IMR-90 (cell line): ENCODE results near the gene RFTN1. TPM values are rescaled to one million over a fixed set of nuclear protein-coding genes. Genes with fewer than 3 reads are reported as not detected.

Experiments used
- ATAC-seq: fragments of 200-7000 bp; cut with Tn5 transposase; 2 replicates; pipeline ENCODE4 v1.9.1; 2020; ENCODE audit warnings: low read depth, mild to moderate bottlenecking, moderate library complexity
- BruUV-seq: library from RNA; stranded (reverse); fragments of 400-500 nt; replicated peaks from 2 replicates; lab custom pipeline; 2021; lab: Mats Ljungman, UMichigan
- CTCF ChIA-PET: fragments of 300-600 bp; formaldehyde crosslinking; extraction: SDS; loops from one replicate; lab custom pipeline; 2021; ENCODE audit warnings: antibody characterized with exemption; lab: Yijun Ruan, JAX
- POLR2A ChIA-PET: fragments of 300-600 bp; sonication (Branson Sonifier 250); formaldehyde crosslinking; loops from one replicate; lab custom pipeline; 2022; ENCODE audit warnings: antibody characterized with exemption; ENCODE audit not compliant: unreplicated experiment; lab: Charles Lee
- DNase-seq: peaks from one replicate; pipeline ENCODE4 v3.0.0; 2013
- H2AFZ ChIP-seq: replicated peaks from 2 replicates; pipeline ENCODE3; 2013; ENCODE audit warnings: low read length, mild to moderate bottlenecking; ENCODE audit not compliant: poor library complexity
- H2AK5ac ChIP-seq: 2 replicates; pipeline ENCODE4 v1.6.1; 2013; ENCODE audit warnings: low read depth, low read length, inconsistent platforms
- H2AK9ac ChIP-seq: replicated peaks from 2 replicates; pipeline ENCODE3; 2013; ENCODE audit warnings: mild to moderate bottlenecking, low read depth, low read length, moderate library complexity; ENCODE audit not compliant: poor library complexity
- H2BK120ac ChIP-seq: 2 replicates; pipeline ENCODE4 v1.6.1; 2013; ENCODE audit warnings: low read depth, low read length, inconsistent platforms
- H2BK15ac ChIP-seq: 3 replicates; pipeline ENCODE4 v1.6.1; 2013; ENCODE audit warnings: low read depth, low read length, inconsistent platforms
- H2BK20ac ChIP-seq: 2 replicates; pipeline ENCODE4 v1.6.1; 2013; ENCODE audit warnings: low read depth, mild to moderate bottlenecking, inconsistent platforms, low read length, moderate library complexity
- H2BK5ac ChIP-seq: 2 replicates; pipeline ENCODE4 v1.6.1; 2013; ENCODE audit warnings: mild to moderate bottlenecking, low read depth, low read length, inconsistent platforms; ENCODE audit not compliant: poor library complexity, severe bottlenecking
- H3K14ac ChIP-seq: replicated peaks from 2 replicates; pipeline ENCODE4 v1.6.1; 2013; ENCODE audit warnings: low read depth, low read length, inconsistent platforms
- H3K18ac ChIP-seq: 2 replicates; pipeline ENCODE4 v1.6.1; 2013; ENCODE audit warnings: low read depth, low read length, control low read depth
- H3K23ac ChIP-seq: 2 replicates; pipeline ENCODE4 v1.6.1; 2013; ENCODE audit warnings: low read depth, low read length, inconsistent platforms
- H3K27ac ChIP-seq: 2 replicates; pipeline ENCODE4 v1.5.1; 2013; ENCODE audit warnings: mild to moderate bottlenecking, control low read depth, low read length; ENCODE audit not compliant: insufficient read depth
- H3K27me3 ChIP-seq: 2 replicates; pipeline ENCODE4 v1.6.1; 2013; ENCODE audit warnings: low read length; ENCODE audit not compliant: control insufficient read depth, insufficient read depth
- H3K36me3 ChIP-seq: 2 replicates; pipeline ENCODE4 v1.6.1; 2013; ENCODE audit warnings: low read length, mixed read lengths; ENCODE audit not compliant: control insufficient read depth, insufficient read depth
- H3K4ac ChIP-seq: 2 replicates; pipeline ENCODE4 v1.6.1; 2013; ENCODE audit warnings: low read depth, low read length, inconsistent platforms
- H3K4me1 ChIP-seq: 2 replicates; pipeline ENCODE4 v1.6.1; 2013; ENCODE audit warnings: low read length, mixed read lengths; ENCODE audit not compliant: control insufficient read depth, insufficient read depth
- H3K4me2 ChIP-seq: 2 replicates; pipeline ENCODE4 v1.6.1; 2013; ENCODE audit warnings: low read depth, mild to moderate bottlenecking, control low read depth, low read length, moderate library complexity
- H3K4me3 ChIP-seq: 2 replicates; pipeline ENCODE4 v1.5.1; 2013; ENCODE audit warnings: low read depth, mild to moderate bottlenecking, control low read depth, low read length, moderate library complexity; ENCODE audit not compliant: insufficient read depth
- H3K56ac ChIP-seq: 2 replicates; pipeline ENCODE4 v1.6.1; 2013; ENCODE audit warnings: low read length, inconsistent platforms; ENCODE audit not compliant: insufficient read depth; ENCODE audit errors: extremely low read depth
- H3K79me1 ChIP-seq, 2 experiments: 2 replicates each; pipeline ENCODE4 v1.6.1; 2013; ENCODE audit warnings: low read length in 2 of 2, inconsistent platforms in 1 of 2, low read depth in 1 of 2
- H3K9ac ChIP-seq: 2 replicates; pipeline ENCODE4 v1.6.1; 2013; ENCODE audit warnings: low read depth, low read length, control low read depth
- H3K9me1 ChIP-seq: 2 replicates; pipeline ENCODE4 v1.6.1; 2013; ENCODE audit warnings: low read length, inconsistent platforms; ENCODE audit not compliant: insufficient read depth
- H3K9me3 ChIP-seq: 2 replicates; pipeline ENCODE4 v1.6.1; 2013; ENCODE audit warnings: low read length; ENCODE audit not compliant: control insufficient read depth, insufficient read depth
- H4K20me1 ChIP-seq: 2 replicates; pipeline ENCODE4 v1.6.1; 2013; ENCODE audit warnings: low read length, inconsistent platforms; ENCODE audit not compliant: insufficient read depth
- H4K5ac ChIP-seq: 2 replicates; pipeline ENCODE4 v1.6.1; 2013; ENCODE audit warnings: mild to moderate bottlenecking, low read depth, low read length, control low read depth
- H4K8ac ChIP-seq, 2 experiments: 2 replicates each; pipeline ENCODE4 v1.6.1; 2013; ENCODE audit warnings: low read depth in 2 of 2, low read length in 2 of 2, control low read depth in 1 of 2, inconsistent platforms in 1 of 2
- H4K91ac ChIP-seq: 2 replicates; pipeline ENCODE4 v1.6.1; 2013; ENCODE audit warnings: low read depth, low read length, inconsistent platforms; ENCODE audit not compliant: insufficient read depth
- BHLHE40 ChIP-seq: fragments of 150-350 bp; IDR thresholded peaks from 2 replicates; pipeline ENCODE4 v1.6.1; 2016; ENCODE audit warnings: mild to moderate bottlenecking, low read depth, low read length
- CEBPB ChIP-seq: IDR thresholded peaks from 2 replicates; pipeline ENCODE4 v1.6.1; 2012; ENCODE audit warnings: low read depth, low read length, improper control_type of control experiment
- CHD1 ChIP-seq: IDR thresholded peaks from 2 replicates; pipeline ENCODE4 v1.6.1; 2012; ENCODE audit warnings: low read depth, low read length, improper control_type of control experiment
- CTCF ChIP-seq: conservative IDR thresholded peaks from 2 replicates; pipeline ENCODE4 v1.5.1; 2012; ENCODE audit warnings: mild to moderate bottlenecking, low read depth, low read length, improper control_type of control experiment
- ELK1 ChIP-seq: fragments of 150-350 bp; IDR thresholded peaks from 2 replicates; pipeline ENCODE4 v1.6.1; 2016; ENCODE audit warnings: low read depth, mild to moderate bottlenecking, low read length, moderate library complexity, borderline replicate concordance
- FOS ChIP-seq: fragments of 150-350 bp; IDR thresholded peaks from 2 replicates; pipeline ENCODE4 v1.6.1; 2016; ENCODE audit warnings: low read depth, low read length
- MAFK ChIP-seq: IDR thresholded peaks from 2 replicates; pipeline ENCODE4 v1.6.1; 2012; ENCODE audit warnings: low read depth, low read length, improper control_type of control experiment
- MAZ ChIP-seq: IDR thresholded peaks from 2 replicates; pipeline ENCODE4 v1.6.1; 2012; ENCODE audit warnings: low read depth, mild to moderate bottlenecking, low read length, improper control_type of control experiment, moderate library complexity, borderline replicate concordance
- MXI1 ChIP-seq: IDR thresholded peaks from 2 replicates; pipeline ENCODE4 v1.6.1; 2012; ENCODE audit warnings: low read depth, mild to moderate bottlenecking, low read length, moderate library complexity, borderline replicate concordance
- NFE2L2 ChIP-seq: fragments of 150-350 bp; IDR thresholded peaks from 2 replicates; pipeline ENCODE4 v1.6.1; 2016; ENCODE audit warnings: low read depth, mild to moderate bottlenecking, low read length
- POLR2A ChIP-seq: IDR thresholded peaks from 2 replicates; pipeline ENCODE4 v1.6.1; 2012; ENCODE audit warnings: mild to moderate bottlenecking, low read depth, low read length
- RAD21 ChIP-seq: IDR thresholded peaks from 2 replicates; pipeline ENCODE4 v1.6.1; 2012; ENCODE audit warnings: low read length, improper control_type of control experiment
- RCOR1 ChIP-seq: IDR thresholded peaks from 2 replicates; pipeline ENCODE4 v1.6.1; 2012; ENCODE audit warnings: mild to moderate bottlenecking, low read length, improper control_type of control experiment; ENCODE audit not compliant: insufficient replicate concordance
- RFX5 ChIP-seq: IDR thresholded peaks from 2 replicates; pipeline ENCODE4 v1.8.0; 2012; ENCODE audit warnings: low read depth, mild to moderate bottlenecking, low read length, moderate library complexity
- SMC3 ChIP-seq: fragments of 150-350 bp; IDR thresholded peaks from 2 replicates; pipeline ENCODE4 v1.6.1; 2016; ENCODE audit warnings: low read depth, mild to moderate bottlenecking, antibody characterized with exemption, low read length, moderate library complexity
- USF2 ChIP-seq: fragments of 150-350 bp; IDR thresholded peaks from 2 replicates; pipeline ENCODE4 v1.6.1; 2017; ENCODE audit warnings: mild to moderate bottlenecking, antibody characterized with exemption, low read length, low read depth
- WGBS, 2 experiments: methylation state at CpG; one replicate each; pipeline versions ENCODE4 v1.1.5 to v1.1.7; 2013; ENCODE audit warnings: missing lambda C conversion rate in 2 of 2; ENCODE audit not compliant: insufficient read length in 1 of 2; ENCODE audit errors: extremely low coverage in 2 of 2; 5-methylcytosine and 5-hydroxymethylcytosine counted together
- dilution Hi-C: fragments of 300-500 bp; cut with HindIII; formaldehyde crosslinking; loops from one replicate; pipeline ENCODE4 v1.14.3; 2018; ENCODE audit warnings: low sequenced_read_pairs; ENCODE audit not compliant: unreplicated experiment
- in situ Hi-C: fragments of 300-500 bp; cut with MboI; formaldehyde crosslinking; loops from 3 replicates; pipeline ENCODE4 v1.14.3; 2019; ENCODE audit warnings: low sequenced_read_pairs, inconsistent platforms, mixed read lengths
- intact Hi-C: fragments of 100-400 bp; cut with micrococcal nuclease; formaldehyde crosslinking; loops from 2 replicates; pipeline ENCODE4 v1.10.0; 2022
- polyA plus RNA-seq, 3 experiments: library from polyadenylated mRNA; depleted of rRNA; stranded (reverse); fragments of >200 nt; gene quantifications; 2 replicates each; pipeline ENCODE4 v1.2.3, GENCODE V29; 2012; ENCODE audit warnings: low replicate concordance in 1 of 3
- total RNA-seq: library from RNA; depleted of rRNA; stranded (reverse); fragments of >200 nt; gene quantifications from 2 replicates; pipeline ENCODE4 v1.2.3, GENCODE V29; 2012

RFTN1 gene
- total and polyA plus RNA-seq, 2 of the 4 experiments (the other 2 are of a cell fraction) = 45.0 to 52.0 TPM

GRCh38 chr3:16359331-16359730 lies 154.2 kb downstream of the RFTN1 start:
- Histone ChIP-seq H2AK5ac (no peak overlapping the region), H2BK15ac (no peak overlapping the region), H3K9me3 (no peaks in the 10 kb centered on the region), H3K18ac (no peak overlapping the region), H3K9ac (no peak overlapping the region), H3K27ac (no peak overlapping the region), H2BK120ac (no peak overlapping the region), H4K91ac (no peak overlapping the region), H3K4me3 (no peak overlapping the region), H3K4ac (no peak overlapping the region), H3K79me1 (peaks cover 3 to 34% of the 10 kb centered on the region in 2 experiments), H4K5ac (no peak overlapping the region), H3K14ac (no peak overlapping the region), H2BK20ac (no peak overlapping the region), H3K23ac (no peak overlapping the region), H3K4me2 (no peak overlapping the region), H3K36me3 (peaks cover 40% of the 10 kb centered on the region), H2AK9ac (no peak overlapping the region), H4K8ac (no peak overlapping the region), H3K27me3 (no peaks in the 10 kb centered on the region), H2AFZ (no peak overlapping the region), H4K20me1 (peaks cover 5% of the 10 kb centered on the region), H3K4me1 (no peaks in the 10 kb centered on the region), H3K56ac (no peak overlapping the region), H2BK5ac (no peak overlapping the region), H3K9me1 (peaks cover 18% of the 10 kb centered on the region)
- ChIA-PET POLR2A (no interaction called here), CTCF (interaction anchor here (0.6 kb wide), 1 partner anchor 41 kb away, joined by 4 read pairs; no protein-coding TSS in a partner anchor)
- dilution Hi-C loops = no loop called here
- no TSS peak for BruUV-seq
- in situ Hi-C loops = no loop called here
- no peak for ATAC-seq
- intact Hi-C loops = no loop called here
- TF ChIP-seq CEBPB = no peak
- no peak for TF ChIP-seq RAD21
- TF ChIP-seq POLR2A = no peak
- no peak for TF ChIP-seq CTCF
- TF ChIP-seq NFE2L2 = no peak
- TF ChIP-seq MAFK = no peak
- TF ChIP-seq MXI1 = no peak
- no peak for TF ChIP-seq MAZ
- no peak for TF ChIP-seq RFX5
- TF ChIP-seq RCOR1 = no peak
- no peak for TF ChIP-seq BHLHE40
- no peak for TF ChIP-seq USF2
- no peak for TF ChIP-seq ELK1
- no peak for TF ChIP-seq FOS
- no peak for TF ChIP-seq SMC3
- no peak for TF ChIP-seq CHD1
- no CpG with 5 or more reads among the region's 4 CpGs for WGBS, 2 experiments
- no peak for DNase-seq
